ACHN (cell line): ENCODE data around the gene CFAP45.

ENCODE experiments used
- DNase-seq: peaks from one replicate; pipeline ENCODE4 v3.0.0-alpha.2; 2015
- in situ Hi-C: cut with HindIII; loops from 2 replicates; pipeline ENCODE4 v1.10.0; 2017; ENCODE audit warnings: low sequenced_read_pairs, low pct_ligation_motif_present, low pct_unique_long_range_greater_than_20kb

The CFAP45 gene

GRCh38 chr1:159826441-159827101 is 73.4 kb downstream of the CFAP45 start, which contains the start of gene SLAMF8:
SLAMF8 (plus strand) TSS chr1:159826873; CDS start chr1:159826899, 26 bp downstream.
- no peak for DNase-seq
- in situ Hi-C loops: no loop called here

- in situ Hi-C loops: no loop called here
- no peak for DNase-seq
These were observed 74.4 kb downstream of the CFAP45 start for GRCh38 chr1:159825564-159825963.

- in situ Hi-C loops: no loop called here
- DNase-seq: no peak
These were observed 76.6 kb downstream of the CFAP45 start for GRCh38 chr1:159823406-159823805.
